ENCODE measurements around the gene PCARE. TPM values are rescaled to one million over a fixed set of nuclear protein-coding genes. Genes with fewer than 3 reads are reported as not detected.

The PCARE gene
- total RNA-seq, 1 experiment from 2014 or later: 0.02 TPM

- Histone ChIP-seq H3K4me1 (peaks cover 17% of the 10 kb centered on the region), H3K4me3 (no peak overlapping the region), H3K36me3 (no peaks in the 10 kb centered on the region), H3K27me3 (peaks cover 14% of the 10 kb centered on the region), H3K9me3 (replicated peaks) (no peaks in the 10 kb centered on the region), H3K27ac (no peak overlapping the region)
- no peak for DNase-seq
These were observed 27.1 kb downstream of the PCARE start for GRCh38 chr2:29047083-29047845.

- peak in 1 of 2 experiments; percentile 38 for DNase-seq
- Histone ChIP-seq H3K27me3 (peaks cover 14% of the 10 kb centered on the region), H3K27ac (no peak overlapping the region), H3K4me3 (no peak overlapping the region), H3K4me1 (peaks cover 22% of the 10 kb centered on the region), H3K9me3 (replicated peaks) (no peaks in the 10 kb centered on the region), H3K36me3 (no peaks in the 10 kb centered on the region)
These were observed 28.0 kb downstream of the PCARE start for GRCh38 chr2:29046321-29046720.

- H3K4me3 ChIP-seq: no peak overlapping the region
- no peaks in the 10 kb centered on the region for H3K9me3 ChIP-seq (replicated peaks)
- no peaks in the 10 kb centered on the region for H3K36me3 ChIP-seq
- H3K27ac ChIP-seq: no peak overlapping the region
- peaks cover 10% of the 10 kb centered on the region; the same call in 1 of the 2 replicates for H3K27me3 ChIP-seq
- no peak for DNase-seq
- peaks cover 10% of the 10 kb centered on the region for H3K4me1 ChIP-seq
These were observed 29.9 kb downstream of the PCARE start for GRCh38 chr2:29044459-29044858.

- H3K4me1 ChIP-seq: peaks cover 10% of the 10 kb centered on the region
- DNase-seq: peak; percentile 83 to 88
- no peak overlapping the region for H3K4me3 ChIP-seq
- H3K36me3 ChIP-seq: no peaks in the 10 kb centered on the region
- H3K9me3 ChIP-seq (replicated peaks): no peaks in the 10 kb centered on the region
- 0 out of 2 replicates have a peak, but pooled peaks cover 6% of the 10 kb centered on the region for H3K27me3 ChIP-seq
- no peak overlapping the region for H3K27ac ChIP-seq
These were observed 31.7 kb downstream of the PCARE start for GRCh38 chr2:29042561-29043075.

- Histone ChIP-seq H3K36me3 (no peaks in the 10 kb centered on the region), H3K4me1 (peaks cover 10% of the 10 kb centered on the region)
- peak in 1 of 2 experiments; percentile 29 for DNase-seq
These were observed 33.1 kb downstream of the PCARE start for GRCh38 chr2:29041161-29041660.

GRCh38 chr2:29040552-29040951 lies 33.8 kb downstream of the PCARE start:
- Histone ChIP-seq H3K4me3 (no peak overlapping the region), H3K27me3 (no peaks in the 10 kb centered on the region), H3K4me1 (peaks cover 10% of the 10 kb centered on the region), H3K9me3 (replicated peaks) (no peaks in the 10 kb centered on the region), H3K27ac (no peak overlapping the region), H3K36me3 (no peaks in the 10 kb centered on the region)
- no peak for DNase-seq

More at GRCh38 chr2:29041161-29041660, 33.1 kb downstream of the PCARE start:
- H3K9me3 ChIP-seq (replicated peaks): no peaks in the 10 kb centered on the region
- H3K27me3 ChIP-seq: 0 out of 2 replicates have a peak, but pooled peaks cover 5% of the 10 kb centered on the region
- H3K27ac ChIP-seq: no peak overlapping the region
- no peak overlapping the region for H3K4me3 ChIP-seq

- Histone ChIP-seq H3K9me3 (replicated peaks) (no peaks in the 10 kb centered on the region), H3K27me3 (no peaks in the 10 kb centered on the region), H3K36me3 (no peaks in the 10 kb centered on the region), H3K4me1 (peaks cover 10% of the 10 kb centered on the region), H3K4me3 (no peak overlapping the region), H3K27ac (no peak overlapping the region)
- DNase-seq: no peak
These were observed 34.4 kb downstream of the PCARE start for GRCh38 chr2:29039718-29040480.

- Histone ChIP-seq H3K36me3 (no peaks in the 10 kb centered on the region), H3K27me3 (no peaks in the 10 kb centered on the region), H3K9me3 (replicated peaks) (no peaks in the 10 kb centered on the region), H3K4me3 (no peak overlapping the region), H3K27ac (no peak overlapping the region), H3K4me1 (peaks cover 13% of the 10 kb centered on the region)
- no peak for DNase-seq
These were observed 39.1 kb downstream of the PCARE start for GRCh38 chr2:29035016-29035745.

- H3K9me3 ChIP-seq (replicated peaks): no peaks in the 10 kb centered on the region
- H3K27ac ChIP-seq: no peak overlapping the region
- no peak overlapping the region for H3K4me3 ChIP-seq
- DNase-seq: no peak
- no peaks in the 10 kb centered on the region for H3K36me3 ChIP-seq
- H3K27me3 ChIP-seq: no peaks in the 10 kb centered on the region
- peaks cover 13% of the 10 kb centered on the region for H3K4me1 ChIP-seq
These were observed 40.7 kb downstream of the PCARE start for GRCh38 chr2:29033656-29034055.

- H3K27ac ChIP-seq: no peak overlapping the region
- no peaks in the 10 kb centered on the region for H3K9me3 ChIP-seq (replicated peaks)
- no peak overlapping the region for H3K4me3 ChIP-seq
- H3K36me3 ChIP-seq: no peaks in the 10 kb centered on the region
- peak; percentile 60 to 61 for DNase-seq
- peaks cover 13% of the 10 kb centered on the region for H3K4me1 ChIP-seq
- H3K27me3 ChIP-seq: no peaks in the 10 kb centered on the region
These were observed 41.2 kb downstream of the PCARE start for GRCh38 chr2:29033172-29033571.

- no peak for DNase-seq
- Histone ChIP-seq H3K36me3 (no peaks in the 10 kb centered on the region), H3K27ac (no peak overlapping the region), H3K9me3 (replicated peaks) (no peaks in the 10 kb centered on the region), H3K4me1 (peaks cover 13% of the 10 kb centered on the region), H3K4me3 (no peak overlapping the region), H3K27me3 (no peaks in the 10 kb centered on the region)
These were observed 42.1 kb downstream of the PCARE start for GRCh38 chr2:29032189-29032588.

GRCh38 chr2:29031046-29031445 lies 43.3 kb downstream of the PCARE start:
- no peaks in the 10 kb centered on the region for H3K27me3 ChIP-seq
- no peaks in the 10 kb centered on the region for H3K9me3 ChIP-seq (replicated peaks)
- H3K27ac ChIP-seq: no peak overlapping the region
- H3K36me3 ChIP-seq: no peaks in the 10 kb centered on the region
- no peak for DNase-seq
- peaks cover 13% of the 10 kb centered on the region for H3K4me1 ChIP-seq
- H3K4me3 ChIP-seq: no peak overlapping the region

GRCh38 chr2:29025711-29026110 lies 48.6 kb downstream of the PCARE start:
- H3K4me3 ChIP-seq: no peak overlapping the region
- no peaks in the 10 kb centered on the region; the same call in 1 of the 2 replicates for H3K27me3 ChIP-seq
- no peak for DNase-seq
- H3K27ac ChIP-seq: no peak overlapping the region
- no peaks in the 10 kb centered on the region; the same call in 1 of the 2 replicates for H3K4me1 ChIP-seq
- no peaks in the 10 kb centered on the region for H3K36me3 ChIP-seq
- H3K9me3 ChIP-seq (replicated peaks): no peaks in the 10 kb centered on the region

- DNase-seq: no peak
- no peaks in the 10 kb centered on the region; the same call in 1 of the 2 replicates for H3K27me3 ChIP-seq
- no peak overlapping the region for H3K4me3 ChIP-seq
- no peaks in the 10 kb centered on the region for H3K36me3 ChIP-seq
- no peaks in the 10 kb centered on the region for H3K9me3 ChIP-seq (replicated peaks)
- no peak overlapping the region for H3K27ac ChIP-seq
- peaks cover 2% of the 10 kb centered on the region; the same call in 1 of the 2 replicates for H3K4me1 ChIP-seq
These were observed 49.4 kb downstream of the PCARE start for GRCh38 chr2:29024882-29025430.
